ENCODE results near the gene PDZK1. TPM values are rescaled to one million over a fixed set of nuclear protein-coding genes. Genes with fewer than 3 reads are reported as not detected.

PDZK1 gene
- total RNA-seq, 2 donors from 2014 or later, result not detected

Other genes with a start within 250 kb of the PDZK1 start
- 10 to 100 TPM; 21.4 to 31.3 TPM for gene GPR89A, start 99.4 kb downstream of the PDZK1 start, total RNA-seq
- under 1 TPM in 1 of 2 donors, not detected in 1; 0.64 TPM for gene CD160, start 12.1 kb upstream of the PDZK1 start, total RNA-seq
- 10 to 100 TPM; 10.7 to 12.6 TPM for gene RNF115, start 116.7 kb upstream of the PDZK1 start, total RNA-seq
- gene POLR3C, start 116.8 kb upstream of the PDZK1 start, total RNA-seq, result 10 to 100 TPM; 15.1 to 26.2 TPM
- 1 to 10 TPM; 2.6 to 3.9 TPM for gene NUDT17, start 138.3 kb upstream of the PDZK1 start, total RNA-seq
- 10 to 100 TPM; 28.6 to 33.5 TPM for gene PIAS3, start 151.7 kb upstream of the PDZK1 start, total RNA-seq
- gene ANKRD35, start 178.5 kb upstream of the PDZK1 start, total RNA-seq, result under 1 TPM; 0.50 to 0.53 TPM
- gene ITGA10, start 202.7 kb upstream of the PDZK1 start, total RNA-seq, result 1 to 10 TPM; 1.0 to 1.5 TPM
- 10 to 100 TPM; 17.9 to 36.1 TPM for gene PEX11B, start 211.3 kb upstream of the PDZK1 start, total RNA-seq
- gene RBM8A, start 220.1 kb upstream of the PDZK1 start, total RNA-seq, result 100 to 1,000 TPM; 254 to 286 TPM